GM12873 (cell line): Measurements from ENCODE around the gene ZNF335.

ENCODE experiments used
- CTCF ChIP-seq: IDR thresholded peaks from 2 replicates; pipeline ENCODE4 v1.5.1; 2012; ENCODE audit warnings: low read depth, mild to moderate bottlenecking, moderate library complexity, low read length, control low read depth; ENCODE audit not compliant: insufficient read depth; ENCODE audit errors: missing control alignments

Gene ZNF335

GRCh38 chr20:45907219-45907948 lies 64.6 kb downstream of the ZNF335 start:
- no peak for TF ChIP-seq CTCF

GRCh38 chr20:45905505-45906079 lies 66.4 kb downstream of the ZNF335 start:
- no peak for TF ChIP-seq CTCF

GRCh38 chr20:45904583-45905504 lies 67.2 kb downstream of the ZNF335 start:
- no peak for TF ChIP-seq CTCF

- TF ChIP-seq CTCF = no peak
Observed at GRCh38 chr20:45902199-45902701, 69.8 kb downstream of the ZNF335 start.

- no peak for TF ChIP-seq CTCF
Observed at GRCh38 chr20:45899046-45899835, 72.8 kb downstream of the ZNF335 start.
